Thoracic aorta (tissue), 2 donors: Measurements from ENCODE around the gene IL1RAP. TPM values are rescaled to one million over a fixed set of nuclear protein-coding genes. Genes with fewer than 3 reads are reported as not detected.

Experiments used
- ATAC-seq: fragments of 150-250 bp; one replicate; pipeline ENCODE4 v1.8.0; 2017; ENCODE audit warnings: low read depth; ENCODE audit not compliant: insufficient number of reproducible peaks, low FRiP score
- DNase-seq: peaks from one replicate; pipeline ENCODE4 v3.0.0-alpha.2; 2020; ENCODE audit warnings: low spot score
- H3K27ac ChIP-seq, 2 donors: fragments of 200-600 bp; sonication (generic); 1 replicate in 1 of 2; 2 replicates in 1 of 2; pipeline ENCODE4 v1.5.1; 2016; ENCODE audit warnings: mild to moderate bottlenecking in 2 of 2, moderate library complexity in 2 of 2
- H3K27me3 ChIP-seq: fragments of 200-600 bp; sonication (generic); replicated peaks from 2 replicates; pipeline ENCODE4 v1.6.0; 2016; ENCODE audit warnings: mild to moderate bottlenecking; ENCODE audit not compliant: insufficient read depth
- H3K36me3 ChIP-seq: fragments of 200-600 bp; sonication (generic); one replicate; pipeline ENCODE4 v1.5.1; 2016
- H3K4me1 ChIP-seq, 2 donors: fragments of 200-600 bp; sonication (generic); 1 replicate in 1 of 2; 2 replicates in 1 of 2; pipeline versions ENCODE4 v1.5.1 to v1.6.0; 2016; ENCODE audit warnings: low read depth in 2 of 2, mild to moderate bottlenecking in 1 of 2; ENCODE audit not compliant: control insufficient read depth in 1 of 2
- H3K4me3 ChIP-seq: fragments of 200-600 bp; sonication (generic); 2 replicates; pipeline ENCODE4 v1.5.1; 2016; ENCODE audit warnings: mild to moderate bottlenecking
- H3K9me3 ChIP-seq: fragments of 200-600 bp; sonication (generic); 2 replicates; pipeline ENCODE4 v1.5.1; 2016
- total RNA-seq, 2 donors: library from RNA; depleted of rRNA; stranded (reverse); fragments of >200 nt; gene quantifications; one replicate each; pipeline versions ENCODE4 v1.1.0 to v1.2.3, GENCODE V29; 2016
- TF ChIP-seq, protein P1 (sequence below): fragments of 200-600 bp; sonication (generic); IDR thresholded peaks from one replicate; pipeline ENCODE4 v1.5.1; 2019; ENCODE audit warnings: antibody characterized with exemption

IL1RAP gene
- total RNA-seq, 2 donors from 2014 or later: 19.8 to 32.9 TPM

DNA sequence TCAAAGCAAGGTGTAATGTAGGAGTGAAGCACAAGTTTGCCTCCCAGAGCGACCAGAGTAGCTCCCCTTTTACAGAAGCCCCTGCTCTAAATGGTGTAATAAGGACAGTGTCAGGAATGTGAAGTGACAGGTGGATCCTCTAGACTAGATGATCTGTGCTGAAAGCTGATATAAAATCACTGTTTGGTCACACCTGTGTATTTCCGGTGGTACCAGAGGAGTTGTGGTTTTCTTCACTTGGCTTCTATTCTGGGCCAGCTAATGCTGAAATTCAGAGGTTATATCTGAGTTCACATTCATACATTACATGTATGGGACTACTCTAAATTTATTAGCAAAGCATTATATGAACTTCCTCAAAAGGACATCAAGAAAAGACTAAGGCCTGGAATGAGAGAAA lies 117.4 kb downstream of the IL1RAP start:
- DNase-seq: no peak
- H3K4me3 ChIP-seq: no peak overlapping the region
- no peaks in the 10 kb centered on the region for H3K27me3 ChIP-seq
- TF ChIP-seq, protein P1, sequence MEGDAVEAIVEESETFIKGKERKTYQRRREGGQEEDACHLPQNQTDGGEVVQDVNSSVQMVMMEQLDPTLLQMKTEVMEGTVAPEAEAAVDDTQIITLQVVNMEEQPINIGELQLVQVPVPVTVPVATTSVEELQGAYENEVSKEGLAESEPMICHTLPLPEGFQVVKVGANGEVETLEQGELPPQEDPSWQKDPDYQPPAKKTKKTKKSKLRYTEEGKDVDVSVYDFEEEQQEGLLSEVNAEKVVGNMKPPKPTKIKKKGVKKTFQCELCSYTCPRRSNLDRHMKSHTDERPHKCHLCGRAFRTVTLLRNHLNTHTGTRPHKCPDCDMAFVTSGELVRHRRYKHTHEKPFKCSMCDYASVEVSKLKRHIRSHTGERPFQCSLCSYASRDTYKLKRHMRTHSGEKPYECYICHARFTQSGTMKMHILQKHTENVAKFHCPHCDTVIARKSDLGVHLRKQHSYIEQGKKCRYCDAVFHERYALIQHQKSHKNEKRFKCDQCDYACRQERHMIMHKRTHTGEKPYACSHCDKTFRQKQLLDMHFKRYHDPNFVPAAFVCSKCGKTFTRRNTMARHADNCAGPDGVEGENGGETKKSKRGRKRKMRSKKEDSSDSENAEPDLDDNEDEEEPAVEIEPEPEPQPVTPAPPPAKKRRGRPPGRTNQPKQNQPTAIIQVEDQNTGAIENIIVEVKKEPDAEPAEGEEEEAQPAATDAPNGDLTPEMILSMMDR: no peak
- ATAC-seq: no peak
- H3K9me3 ChIP-seq: no peaks in the 10 kb centered on the region
- no peaks in the 10 kb centered on the region for H3K36me3 ChIP-seq
- no peak overlapping the region for H3K27ac ChIP-seq
- no peaks in the 10 kb centered on the region for H3K4me1 ChIP-seq

GRCh38 chr3:190641564-190641963 lies 127.7 kb downstream of the IL1RAP start:
- Histone ChIP-seq H3K4me3 (no peak overlapping the region), H3K36me3 (no peaks in the 10 kb centered on the region), H3K27me3 (no peaks in the 10 kb centered on the region), H3K9me3 (no peaks in the 10 kb centered on the region), H3K4me1 (no peaks in the 10 kb centered on the region), H3K27ac (no peak overlapping the region)
- no peak for ATAC-seq
- TF ChIP-seq, protein P1: no peak
- DNase-seq: no peak

- Histone ChIP-seq H3K4me1 (no peaks in the 10 kb centered on the region), H3K27me3 (no peaks in the 10 kb centered on the region), H3K27ac (no peak overlapping the region), H3K9me3 (no peaks in the 10 kb centered on the region), H3K4me3 (no peak overlapping the region), H3K36me3 (no peaks in the 10 kb centered on the region)
- ATAC-seq (no peak), DNase-seq (no peak)
- TF ChIP-seq, protein P1: no peak
Observed at GRCh38 chr3:190642016-190642415, 128.1 kb downstream of the IL1RAP start.

DNA sequence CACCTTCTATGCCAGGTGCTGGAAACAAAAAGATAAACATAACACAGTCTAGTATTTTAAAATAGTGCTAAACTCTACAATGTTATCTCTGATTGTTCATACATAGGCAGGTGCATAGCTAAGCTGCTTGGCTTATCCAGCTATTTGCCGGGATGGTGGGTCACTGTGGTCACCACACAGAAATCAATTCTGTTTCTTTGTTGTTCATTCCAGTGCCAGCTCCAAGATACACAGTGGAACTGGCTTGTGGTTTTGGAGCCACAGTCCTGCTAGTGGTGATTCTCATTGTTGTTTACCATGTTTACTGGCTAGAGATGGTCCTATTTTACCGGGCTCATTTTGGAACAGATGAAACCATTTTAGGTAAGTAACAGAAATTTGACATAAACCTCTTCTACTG lies 130.2 kb downstream of the IL1RAP start:
- Histone ChIP-seq H3K4me1 (no peaks in the 10 kb centered on the region), H3K9me3 (no peaks in the 10 kb centered on the region), H3K27me3 (no peaks in the 10 kb centered on the region), H3K36me3 (no peaks in the 10 kb centered on the region), H3K4me3 (no peak overlapping the region), H3K27ac (no peak overlapping the region)
- ATAC-seq (no peak), DNase-seq (no peak)
- TF ChIP-seq, protein P1: no peak

DNA sequence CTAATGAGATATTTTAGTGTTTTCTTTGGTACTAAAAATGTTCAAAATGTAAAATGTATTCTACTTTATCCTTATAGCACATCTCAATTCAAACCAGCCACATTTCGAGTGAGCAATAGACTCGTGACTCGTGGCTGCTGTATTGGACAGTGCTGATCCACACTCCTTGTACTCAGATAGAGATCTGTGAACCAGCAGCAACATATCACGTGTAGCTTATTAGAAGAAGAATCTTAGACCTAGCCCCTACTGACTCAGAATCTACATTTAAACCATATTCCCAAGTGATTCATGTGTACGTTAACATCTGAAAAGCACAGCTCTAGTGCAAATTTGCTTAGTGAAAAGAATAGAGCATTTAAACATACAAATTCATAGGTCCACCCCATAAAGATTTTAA lies 130.9 kb downstream of the IL1RAP start:
- TF ChIP-seq, protein P1: no peak

More for the DNA sequence above, 130.9 kb downstream of the IL1RAP start:
- Histone ChIP-seq H3K27me3 (no peaks in the 10 kb centered on the region), H3K4me3 (no peak overlapping the region), H3K9me3 (no peaks in the 10 kb centered on the region), H3K27ac (no peak overlapping the region), H3K4me1 (no peaks in the 10 kb centered on the region), H3K36me3 (no peaks in the 10 kb centered on the region)
- no peak for DNase-seq
- no peak for ATAC-seq
